H1 (cell line): ENCODE results near the gene ARHGAP32. TPM values are rescaled to one million over a fixed set of nuclear protein-coding genes. Genes with fewer than 3 reads are reported as not detected.

Experiments used
- CTCF ChIA-PET: fragments of 300-600 bp; sonication (Branson Sonifier 250); formaldehyde crosslinking; loops from one replicate; lab custom pipeline; 2021; ENCODE audit not compliant: partially characterized antibody; lab: Charles Lee
- POLR2A ChIA-PET: fragments of 300-600 bp; sonication (Branson Sonifier 250); formaldehyde crosslinking; loops from one replicate; lab custom pipeline; 2021; ENCODE audit warnings: inconsistent platforms; ENCODE audit not compliant: partially characterized antibody; lab: Charles Lee
- DNase-seq, 2 experiments: peaks; one replicate each; pipeline versions ENCODE4 v3.0.0 to v3.0.0-alpha.2; 2010 to 2022; ENCODE audit warnings: low spot score in 2 of 2, low read depth in 1 of 2, mixed read lengths in 1 of 2
- FAIRE-seq: peaks from 2 replicates; lab custom pipeline; 2011; peaks lifted over from hg19 to GRCh38; lab: Jason Lieb, UNC
- H2AFZ ChIP-seq: 2 replicates; pipeline ENCODE4 v1.8.1; 2012; ENCODE audit warnings: low read length, inconsistent platforms
- H2AK5ac ChIP-seq: 2 replicates; pipeline ENCODE4 v1.6.1; 2013; ENCODE audit warnings: low read depth, low read length
- H2BK120ac ChIP-seq: replicated peaks from 2 replicates; pipeline ENCODE3; 2013; ENCODE audit warnings: low read depth, low read length, inconsistent platforms
- H2BK12ac ChIP-seq: 2 replicates; pipeline ENCODE4 v1.6.1; 2013; ENCODE audit warnings: low read depth, low read length
- H2BK15ac ChIP-seq: 2 replicates; pipeline ENCODE4 v1.6.1; 2013; ENCODE audit warnings: low read length
- H2BK20ac ChIP-seq: 2 replicates; pipeline ENCODE4 v1.6.1; 2013; ENCODE audit warnings: low read length
- H2BK5ac ChIP-seq: 2 replicates; pipeline ENCODE4 v1.6.1; 2013; ENCODE audit warnings: low read depth, low read length
- H3K14ac ChIP-seq: 2 replicates; pipeline ENCODE4 v1.6.1; 2013; ENCODE audit warnings: inconsistent platforms; ENCODE audit not compliant: insufficient read length
- H3K18ac ChIP-seq: 2 replicates; pipeline ENCODE4 v1.6.1; 2013; ENCODE audit warnings: low read length; ENCODE audit errors: extremely low read depth
- H3K23ac ChIP-seq: 2 replicates; pipeline ENCODE4 v1.6.1; 2013; ENCODE audit warnings: inconsistent platforms; ENCODE audit not compliant: insufficient read length
- H3K23me2 ChIP-seq: 2 replicates; pipeline ENCODE4 v1.6.1; 2013; ENCODE audit warnings: low read depth, low read length
- H3K27ac ChIP-seq: 2 replicates; pipeline ENCODE4 v1.6.1; 2011; ENCODE audit warnings: low read depth, low read length, inconsistent platforms
- H3K27me3 ChIP-seq, 4 experiments: replicated peaks in 1 of 4; 1 replicate in 1 of 4; 2 replicates in 3 of 4; pipeline versions ENCODE4 v1.6.1 to v1.8.1; 2011 to 2013; ENCODE audit warnings: low read length in 3 of 4, mild to moderate bottlenecking in 3 of 4, inconsistent platforms in 2 of 4, mixed read lengths in 2 of 4, moderate library complexity in 1 of 4; ENCODE audit not compliant: control insufficient read depth in 3 of 4, insufficient read depth in 3 of 4; ENCODE audit errors: extremely low read depth in 1 of 4
- H3K36me3 ChIP-seq, 4 experiments: 2 replicates each; pipeline versions ENCODE4 v1.6.1 to v1.8.1; 2011 to 2013; ENCODE audit warnings: mild to moderate bottlenecking in 4 of 4, low read length in 3 of 4, moderate library complexity in 2 of 4, control low read depth in 1 of 4, inconsistent platforms in 1 of 4; ENCODE audit not compliant: insufficient read depth in 4 of 4, control insufficient read depth in 2 of 4
- H3K4ac ChIP-seq: replicated peaks from 2 replicates; pipeline ENCODE3; 2013; ENCODE audit warnings: low read length, low read depth, mixed read lengths, inconsistent platforms; ENCODE audit not compliant: insufficient read length
- H3K4me1 ChIP-seq, 4 experiments: replicated peaks in 1 of 4; 1 replicate in 1 of 4; 2 replicates in 3 of 4; pipeline versions ENCODE4 v1.6.1 to v1.8.1; 2011 to 2013; ENCODE audit warnings: low read length in 3 of 4, inconsistent platforms in 2 of 4, mixed read lengths in 1 of 4; ENCODE audit not compliant: insufficient read depth in 4 of 4, control insufficient read depth in 3 of 4
- H3K4me2 ChIP-seq, 2 experiments: 2 replicates each; pipeline versions ENCODE4 v1.6.1 to v1.8.1; 2011 to 2013; ENCODE audit warnings: low read depth in 2 of 2, low read length in 2 of 2, control low read depth in 1 of 2, inconsistent platforms in 1 of 2, mild to moderate bottlenecking in 1 of 2; ENCODE audit not compliant: insufficient read depth in 1 of 2
- H3K4me3 ChIP-seq, 4 experiments: fragments of 200-600, 300-600 bp in 1 of 4; sonication (generic), shearing (Covaris generic), sonication (Bioruptor Twin) in 1 of 4; 2 replicates each; pipeline versions ENCODE4 v1.5.1 to v1.8.1; 2011 to 2016; ENCODE audit warnings: low read length in 4 of 4, low read depth in 3 of 4, control low read depth in 2 of 4, inconsistent platforms in 2 of 4, mild to moderate bottlenecking in 2 of 4, mixed read lengths in 1 of 4, moderate library complexity in 1 of 4; ENCODE audit not compliant: insufficient read depth in 2 of 4; ENCODE audit errors: extremely low read depth in 1 of 4
- H3K56ac ChIP-seq: replicated peaks from 2 replicates; pipeline ENCODE3; 2013; ENCODE audit warnings: low read depth, mild to moderate bottlenecking, mixed read lengths, low read length, inconsistent platforms; ENCODE audit not compliant: insufficient read length
- H3K79me1 ChIP-seq: 2 replicates; pipeline ENCODE4 v1.6.1; 2013; ENCODE audit warnings: low read depth, low read length, control low read depth
- H3K79me2 ChIP-seq, 2 experiments: 2 replicates each; pipeline versions ENCODE4 v1.6.1 to v1.8.1; 2012 to 2013; ENCODE audit warnings: low read length in 2 of 2, mild to moderate bottlenecking in 2 of 2, inconsistent platforms in 1 of 2; ENCODE audit not compliant: insufficient read depth in 2 of 2, control insufficient read depth in 1 of 2
- H3K9ac ChIP-seq, 4 experiments: replicated peaks in 1 of 4; 1 replicate in 1 of 4; 2 replicates in 3 of 4; pipeline versions ENCODE4 v1.6.1 to v1.8.1; 2011 to 2013; ENCODE audit warnings: low read depth in 3 of 4, low read length in 3 of 4, control low read depth in 2 of 4, mild to moderate bottlenecking in 2 of 4, moderate library complexity in 2 of 4, inconsistent platforms in 1 of 4; ENCODE audit errors: extremely low read depth in 1 of 4
- H3K9me3 ChIP-seq, 2 experiments: 2 replicates each; pipeline versions ENCODE4 v1.6.1 to v1.8.1; 2012 to 2013; ENCODE audit warnings: mild to moderate bottlenecking in 2 of 2, moderate library complexity in 2 of 2, control low read depth in 1 of 2, inconsistent platforms in 1 of 2, low read depth in 1 of 2, low read length in 1 of 2, mixed read lengths in 1 of 2; ENCODE audit not compliant: insufficient read depth in 2 of 2
- H4K20me1 ChIP-seq, 2 experiments: replicated peaks in 1 of 2; 2 replicates each; pipeline versions ENCODE3 to v1.8.1; 2011 to 2013; ENCODE audit warnings: inconsistent platforms in 2 of 2, low read length in 2 of 2, mild to moderate bottlenecking in 1 of 2; ENCODE audit not compliant: insufficient read depth in 2 of 2, control insufficient read depth in 1 of 2
- H4K5ac ChIP-seq: 2 replicates; pipeline ENCODE4 v1.6.1; 2013; ENCODE audit warnings: low read length, low read depth, mixed read lengths, inconsistent platforms; ENCODE audit not compliant: insufficient read length
- H4K8ac ChIP-seq: 2 replicates; pipeline ENCODE4 v1.8.0; 2013; ENCODE audit warnings: mild to moderate bottlenecking, moderate library complexity, low read length, inconsistent platforms; ENCODE audit not compliant: insufficient read depth; ENCODE audit errors: extremely low read depth
- H4K91ac ChIP-seq: replicated peaks from 2 replicates; pipeline ENCODE3; 2013; ENCODE audit warnings: low read length, mixed read lengths, inconsistent platforms; ENCODE audit not compliant: insufficient read length
- CHD2 ChIP-seq: IDR thresholded peaks from 2 replicates; pipeline ENCODE4 v1.6.1; 2012; ENCODE audit warnings: low read length, improper control_type of control experiment
- GTF2F1 ChIP-seq: IDR thresholded peaks from 2 replicates; pipeline ENCODE4 v1.6.1; 2012; ENCODE audit warnings: low read depth, low read length, improper control_type of control experiment, borderline replicate concordance
- KDM5A ChIP-seq: fragments of 200-600 bp; IDR thresholded peaks from 2 replicates; pipeline ENCODE4 v1.7.1; 2012; ENCODE audit warnings: mild to moderate bottlenecking, low read length, inconsistent platforms, mixed read lengths
- WGBS, 2 experiments: shearing (Covaris generic) in 1 of 2; methylation state at CpG; one replicate each; pipeline versions ENCODE4 v1.1.6 to v1.1.7; 2013 to 2015; ENCODE audit warnings: low lambda C conversion rate in 2 of 2, mixed read lengths in 2 of 2, inconsistent platforms in 1 of 2, low coverage in 1 of 2, missing lambda C conversion rate in 1 of 2; ENCODE audit not compliant: insufficient replicate concordance in 2 of 2, insufficient coverage in 1 of 2, insufficient read length in 1 of 2; ENCODE audit errors: extremely low coverage in 1 of 2, missing lambda C conversion rate in 1 of 2; 5-methylcytosine and 5-hydroxymethylcytosine counted together
- polyA plus RNA-seq, 7 experiments: library from polyadenylated mRNA; depleted of rRNA in 3 of 7; stranded (reverse) in 5 of 7; unstranded in 2 of 7; fragments of >200 nt in 5 of 7; fragments of 200-250 nt in 2 of 7; gene quantifications; 1 replicate in 5 of 7; 2 replicates in 1 of 7; 4 replicates in 1 of 7; pipeline versions ENCODE4 v1.2.1 to v1.2.3, GENCODE V29; 2011 to 2013; ENCODE audit warnings: missing spikeins in 2 of 7, mixed read lengths in 2 of 7
- total RNA-seq: library from RNA; stranded (reverse); fragmentation: NEBNext Ultra II Directional; extraction: Animal tissue kit (Norgen Biotek cat#: 25700); gene quantifications from 2 replicates; pipeline ENCODE4 v1.2.1, GENCODE V29; 2021

The ARHGAP32 gene
- total and polyA plus RNA-seq, 2 of the 8 experiments (the other 6 are each of a cell fraction or from before 2014, with no cell fraction given): 13.7 to 30.0 TPM

DNA sequence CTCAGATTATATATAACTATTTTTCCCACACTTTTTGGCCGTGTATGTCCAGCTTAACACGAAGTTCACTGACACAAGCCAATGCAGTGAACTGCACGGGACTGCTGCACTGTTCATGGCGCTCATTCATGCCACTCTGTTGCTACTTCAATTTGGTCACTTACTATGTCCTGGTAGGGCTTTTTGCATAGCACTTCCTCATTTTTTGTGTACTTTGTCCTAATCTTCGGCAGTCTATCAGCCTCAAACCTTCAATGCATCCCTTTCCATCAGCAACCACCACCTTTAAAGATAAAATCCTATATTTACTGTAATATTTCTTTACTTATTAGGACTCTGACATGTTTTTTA lies 18.7 kb upstream of the ARHGAP32 start:
- Histone ChIP-seq H4K91ac (peak overlapping the region; percentile 82), H3K79me1 (no peaks in the 10 kb centered on the region; the same call in 1 of the 2 replicates), H3K27me3 (no peaks in the 10 kb centered on the region), H3K4me3 (no peak overlapping the region), H3K18ac (peak overlapping the region; percentile 19; the same call in 1 of the 2 replicates), H3K4me2 (peak overlapping the region in 1 of 2 experiments; percentile 6; a peak in 2 of 4 replicates), H2BK5ac (no peak overlapping the region; the same call in 1 of the 2 replicates), H3K9me3 (no peaks in the 10 kb centered on the region), H2BK120ac (peak overlapping the region; percentile 68), H2BK15ac (no peak overlapping the region), H3K56ac (no peak overlapping the region), H3K27ac (no peak overlapping the region), H3K79me2 (peaks cover 0 to 64% of the 10 kb centered on the region in 2 experiments; a peak in 3 of 4 replicates), H4K8ac (no peak overlapping the region), H3K23ac (no peak overlapping the region), H2AFZ (no peak overlapping the region), H4K20me1 (no peaks in the 10 kb centered on the region), H3K23me2 (no peaks in the 10 kb centered on the region), H2AK5ac (no peak overlapping the region), H3K36me3 (no peaks in the 10 kb centered on the region), H3K14ac (no peak overlapping the region), H4K5ac (no peak overlapping the region), H3K4ac (peak overlapping the region; percentile 61), H3K4me1 (peaks cover 5 to 36% (median 17%) of the 10 kb centered on the region in 4 experiments; a peak in 5 of 7 replicates), H2BK12ac (no peak overlapping the region; the same call in 1 of the 2 replicates), H3K9ac (no peak overlapping the region), H2BK20ac (no peak overlapping the region)
- ChIA-PET CTCF (interaction anchor here (0.8 to 1.5 kb wide), 2 partner anchors 41 to 123 kb away, joined by 3 to 4 read pairs; no protein-coding TSS in a partner anchor), POLR2A (no interaction called here)
- WGBS, 2 experiments: 85% methylated on average over 5 of the region's 5 CpGs; no CpG with 5 or more reads in 1 of the 2 experiments
- DNase-seq (no peak), FAIRE-seq (no peak)
- no peak for TF ChIP-seq KDM5A
- TF ChIP-seq GTF2F1: no peak
- TF ChIP-seq CHD2: no peak
